GM23338 (cell line): Measurements from ENCODE around the gene RNF207. TPM values are rescaled to one million over a fixed set of nuclear protein-coding genes. Genes with fewer than 3 reads are reported as not detected.

Experiments
- ATAC-seq: fragments of 200-7000 bp; cut with Tn5 transposase; 3 replicates; pipeline ENCODE4 v1.9.1; 2020
- DNase-seq: peaks from one replicate; pipeline ENCODE4 v3.0.0-alpha.2; 2015; ENCODE audit warnings: low spot score
- H2AFZ ChIP-seq: fragments of 200-600 bp; sonication (generic); 2 replicates; pipeline ENCODE4 v1.8.0; 2016; ENCODE audit warnings: antibody characterized with exemption, mild to moderate bottlenecking, moderate library complexity
- H3F3A ChIP-seq: fragments of 200-600 bp; sonication (generic); replicated peaks from 2 replicates; pipeline ENCODE4 v1.8.0; 2017; ENCODE audit warnings: antibody characterized with exemption, mixed run types, low read depth
- H3K27ac ChIP-seq: fragments of 200-600 bp; sonication (generic); 2 replicates; pipeline ENCODE4 v1.6.1; 2016; ENCODE audit warnings: low read depth
- H3K27me3 ChIP-seq: fragments of 200-600 bp; sonication (generic); 2 replicates; pipeline ENCODE4 v1.8.0; 2016; ENCODE audit warnings: mild to moderate bottlenecking, mixed run types, moderate library complexity; ENCODE audit not compliant: insufficient read depth
- H3K36me3 ChIP-seq: fragments of 200-600 bp; sonication (generic); 2 replicates; pipeline ENCODE4 v1.8.0; 2016; ENCODE audit warnings: mild to moderate bottlenecking; ENCODE audit not compliant: insufficient read depth
- H3K4me1 ChIP-seq: fragments of 200-600 bp; sonication (generic); 2 replicates; pipeline ENCODE4 v1.8.0; 2016; ENCODE audit warnings: mild to moderate bottlenecking, moderate library complexity; ENCODE audit not compliant: insufficient read depth
- H3K4me2 ChIP-seq: fragments of 200-600 bp; sonication (generic); 2 replicates; pipeline ENCODE4 v1.7.1; 2017; ENCODE audit warnings: mixed run types
- H3K4me3 ChIP-seq: fragments of 200-600 bp; sonication (generic); 2 replicates; pipeline ENCODE4 v1.6.1; 2016; ENCODE audit warnings: mixed run types
- H3K79me2 ChIP-seq: fragments of 200-600 bp; sonication (generic); replicated peaks from 2 replicates; pipeline ENCODE4 v1.8.0; 2017; ENCODE audit warnings: mild to moderate bottlenecking; ENCODE audit not compliant: insufficient read depth
- H3K9me2 ChIP-seq: fragments of 200-600 bp; sonication (generic); 2 replicates; pipeline ENCODE4 v1.8.0; 2017; ENCODE audit not compliant: insufficient read depth
- H4K20me1 ChIP-seq: fragments of 200-600 bp; sonication (generic); replicated peaks from 2 replicates; pipeline ENCODE4 v1.8.0; 2017; ENCODE audit warnings: mild to moderate bottlenecking; ENCODE audit not compliant: insufficient read depth
- H3K27ac Mint-ChIP-seq: 2 replicates; pipeline ENCODE4 v1.8.0; 2020; ENCODE audit warnings: inconsistent platforms, mild to moderate bottlenecking, moderate library complexity, mixed read lengths
- H3K27me3 Mint-ChIP-seq: 3 replicates; pipeline ENCODE4 v1.8.0; 2022; ENCODE audit warnings: low read depth, mild to moderate bottlenecking, moderate library complexity, mixed read lengths, inconsistent platforms; ENCODE audit not compliant: insufficient read depth, poor library complexity
- H3K36me3 Mint-ChIP-seq: 3 replicates; pipeline ENCODE4 v1.8.0; 2021; ENCODE audit warnings: low read depth, mild to moderate bottlenecking, inconsistent platforms, moderate library complexity, mixed read lengths
- H3K4me1 Mint-ChIP-seq: 3 replicates; pipeline ENCODE4 v1.8.0; 2020; ENCODE audit warnings: mild to moderate bottlenecking, inconsistent platforms, mixed read lengths
- H3K4me3 Mint-ChIP-seq: 3 replicates; pipeline ENCODE4 v1.8.0; 2021; ENCODE audit warnings: moderate library complexity, mild to moderate bottlenecking, inconsistent platforms, mixed read lengths
- H3K9me3 Mint-ChIP-seq: 3 replicates; pipeline ENCODE4 v1.8.0; 2020; ENCODE audit warnings: moderate library complexity, mild to moderate bottlenecking, inconsistent platforms, mixed read lengths
- CREB1 ChIP-seq: fragments of 250-450 bp; sonication (Bioruptor Pico); IDR thresholded peaks from 2 replicates; pipeline ENCODE4 v1.5.0; 2020; ENCODE audit warnings: low read depth, mild to moderate bottlenecking, moderate library complexity
- CTCF ChIP-seq, 2 experiments: fragments of 200-600 bp in 1 of 2; sonication (generic) in 1 of 2; conservative IDR thresholded peaks; 2 replicates each; pipeline versions ENCODE4 v1.5.1 to v1.6.1; 2016 to 2017; ENCODE audit warnings: antibody characterized with exemption in 2 of 2, low read depth in 2 of 2, mild to moderate bottlenecking in 2 of 2, moderate library complexity in 1 of 2
- ETS1 ChIP-seq: IDR thresholded peaks from 2 replicates; pipeline ENCODE4 v1.6.1; 2016; ENCODE audit warnings: antibody characterized with exemption
- EZH2 ChIP-seq: fragments of 200-600 bp; sonication (generic); IDR thresholded peaks from one replicate; pipeline ENCODE4 v1.8.0; 2017; ENCODE audit warnings: antibody characterized with exemption, mild to moderate bottlenecking, low read depth; ENCODE audit not compliant: unreplicated experiment
- EZH2phosphoT487 ChIP-seq: fragments of 200-600 bp; sonication (generic); IDR thresholded peaks from one replicate; pipeline ENCODE4 v1.8.1; 2018; ENCODE audit warnings: antibody characterized with exemption; ENCODE audit not compliant: unreplicated experiment
- JUNB ChIP-seq: IDR thresholded peaks from one replicate; pipeline ENCODE4 v1.6.1; 2016; ENCODE audit warnings: antibody characterized with exemption; ENCODE audit not compliant: unreplicated experiment
- NANOG ChIP-seq: IDR thresholded peaks from 2 replicates; pipeline ENCODE4 v1.6.1; 2016; ENCODE audit warnings: antibody characterized with exemption, borderline replicate concordance
- POLR2AphosphoS5 ChIP-seq: IDR thresholded peaks from 2 replicates; pipeline ENCODE4 v1.6.1; 2016; ENCODE audit warnings: antibody characterized with exemption, low read depth
- REST ChIP-seq: IDR thresholded peaks from one replicate; pipeline ENCODE4 v1.6.1; 2018; ENCODE audit warnings: antibody characterized with exemption; ENCODE audit not compliant: unreplicated experiment
- STAT1 ChIP-seq: IDR thresholded peaks from one replicate; pipeline ENCODE4 v1.6.1; 2016; ENCODE audit warnings: antibody characterized with exemption; ENCODE audit not compliant: unreplicated experiment
- ZNF331 ChIP-seq: fragments of 250-450 bp; sonication (Bioruptor Pico); IDR thresholded peaks from 2 replicates; pipeline ENCODE4 v1.5.0; 2020; ENCODE audit warnings: low read depth, mild to moderate bottlenecking, moderate library complexity
- ZNF462 ChIP-seq: fragments of 250-450 bp; sonication (Bioruptor Pico); IDR thresholded peaks from 2 replicates; pipeline ENCODE4 v1.5.0; 2020; ENCODE audit warnings: mild to moderate bottlenecking, moderate library complexity
- polyA plus RNA-seq: library from polyadenylated mRNA; unstranded; fragments of >200 nt; fragmentation: Nextera tagmentation; extraction: Ambion mirVana; gene quantifications from 2 replicates; pipeline ENCODE4 v1.2.1, GENCODE V29; 2016
- total RNA-seq: library from RNA; depleted of rRNA; stranded (reverse); fragments of >200 nt; shearing (Covaris generic); gene quantifications from 2 replicates; pipeline ENCODE4 v1.2.3, GENCODE V29; 2014

RNF207 gene
- total and polyA plus RNA-seq, 2 experiments from 2014 or later, result 1.7 to 2.9 TPM

- TF ChIP-seq REST (no peak), CTCF (conservative IDR thresholded peaks at IDR 0.05; ENCODE audit: low read depth in 2 of 2) (no peak), NANOG (no peak), EZH2 (no peak), ZNF331 (CRISPR knock-in tag) (no peak)
These were observed 41.7 kb downstream of the RNF207 start (continued) for GRCh38 chr1:6247651-6248050.

- no peak overlapping the region for H3K27ac ChIP-seq
- H3F3A ChIP-seq, result peaks cover 6% of the 10 kb centered on the region; the same call in 1 of the 2 replicates
- Mint-ChIP-seq H3K36me3 (no peaks in the 10 kb centered on the region), H3K27ac (no peak overlapping the region), H3K27me3 (peaks cover 51% of the 10 kb centered on the region), H3K4me3 (peak overlapping the region; percentile 38; the same call in 1 of the 3 replicates), H3K4me1 (peaks cover 16% of the 10 kb centered on the region; the same call in 2 of the 3 replicates), H3K9me3 (no peaks in the 10 kb centered on the region)
- no peaks in the 10 kb centered on the region for H3K9me2 ChIP-seq
- H3K4me2 ChIP-seq, result peak overlapping the region; percentile 79; the same call in 1 of the 2 replicates
- no peak overlapping the region for H2AFZ ChIP-seq
- H3K4me1 ChIP-seq, result peaks cover 14% of the 10 kb centered on the region
- no peaks in the 10 kb centered on the region for H3K36me3 ChIP-seq
- H4K20me1 ChIP-seq, result peaks cover 6% of the 10 kb centered on the region; the same call in 1 of the 2 replicates
- H3K4me3 ChIP-seq, result no peak overlapping the region; the same call in 1 of the 2 replicates
- H3K79me2 ChIP-seq, result no peaks in the 10 kb centered on the region
- ATAC-seq (no peak), DNase-seq (no peak)
- peaks cover 65% of the 10 kb centered on the region for H3K27me3 ChIP-seq
- TF ChIP-seq STAT1 (no peak), ETS1 (no peak), ZNF331 (CRISPR knock-in tag) (no peak), EZH2phosphoT487 (no peak), EZH2 (no peak), JUNB (no peak), POLR2AphosphoS5 (no peak), CREB1 (no peak), ZNF462 (CRISPR knock-in tag) (no peak)
These were observed 42.4 kb downstream of the RNF207 start for GRCh38 chr1:6248161-6248776.
